Endothelial cell of umbilical vein (primary cell): Measurements from ENCODE around the gene CIAO1. TPM values are rescaled to one million over a fixed set of nuclear protein-coding genes. Genes with fewer than 3 reads are reported as not detected.

ENCODE experiments used
- BruUV-seq: library from RNA; stranded (reverse); fragments of 400-500 nt; replicated peaks from 2 replicates; lab custom pipeline; 2021; lab: Mats Ljungman, UMichigan
- CTCF ChIA-PET: fragments of 300-600, 350-600 bp; sonication (Branson Sonifier 250); formaldehyde crosslinking; loops from one replicate; lab custom pipeline; 2021; ENCODE audit warnings: antibody characterized with exemption, inconsistent platforms; lab: Charles Lee
- POLR2A ChIA-PET: fragments of 300-600, 350-600 bp; sonication (Branson Sonifier 250); formaldehyde crosslinking; loops from one replicate; lab custom pipeline; 2021; ENCODE audit warnings: antibody characterized with exemption, inconsistent platforms; lab: Charles Lee
- DNase-seq: peaks from one replicate; pipeline ENCODE4 v3.0.0-alpha.2; 2011; ENCODE audit warnings: low read depth, low spot score
- FAIRE-seq: peaks from 2 replicates; lab custom pipeline; 2011; peaks lifted over from hg19 to GRCh38; lab: Jason Lieb, UNC
- H2AFZ ChIP-seq: 2 replicates; pipeline ENCODE4 v1.6.0; 2012; ENCODE audit warnings: low read depth, low read length, control low read depth, inconsistent platforms
- H3K27ac ChIP-seq: 2 replicates; pipeline ENCODE4 v1.5.1; 2011; ENCODE audit warnings: low read depth, mild to moderate bottlenecking, control low read depth, low read length, moderate library complexity; ENCODE audit not compliant: insufficient read depth
- H3K27me3 ChIP-seq, 2 experiments: 2 replicates each; pipeline versions ENCODE4 v1.6.0 to v1.6.1; 2011; ENCODE audit warnings: low read length in 2 of 2, mixed read lengths in 1 of 2; ENCODE audit not compliant: control insufficient read depth in 2 of 2, insufficient read depth in 2 of 2
- H3K36me3 ChIP-seq, 2 experiments: 2 replicates in 1 of 2; 3 replicates in 1 of 2; pipeline ENCODE4 v1.5.1; 2011; ENCODE audit warnings: low read length in 2 of 2, mild to moderate bottlenecking in 1 of 2, moderate library complexity in 1 of 2; ENCODE audit not compliant: control insufficient read depth in 2 of 2, insufficient read depth in 2 of 2; ENCODE audit errors: extremely low read depth in 1 of 2
- H3K4me1 ChIP-seq: 3 replicates; pipeline ENCODE4 v1.5.1; 2011; ENCODE audit warnings: mild to moderate bottlenecking, low read length; ENCODE audit not compliant: control insufficient read depth, insufficient read depth; ENCODE audit errors: extremely low read depth
- H3K4me2 ChIP-seq: 2 replicates; pipeline ENCODE4 v1.6.1; 2011; ENCODE audit warnings: low read length, control low read depth, mixed read lengths; ENCODE audit not compliant: insufficient read depth
- H3K4me3 ChIP-seq, 3 experiments: fragments of 200-600 bp in 1 of 3; sonication (generic), shearing (Covaris generic) in 1 of 3; replicated peaks in 1 of 3; 2 replicates each; pipeline ENCODE4 v1.5.1; 2011 to 2016; ENCODE audit warnings: control low read depth in 3 of 3, low read length in 3 of 3, mild to moderate bottlenecking in 2 of 3, inconsistent platforms in 1 of 3, low read depth in 1 of 3, moderate library complexity in 1 of 3; ENCODE audit not compliant: insufficient read depth in 1 of 3
- H3K79me2 ChIP-seq: 2 replicates; pipeline ENCODE4 v1.6.0; 2012; ENCODE audit warnings: low read length, inconsistent platforms; ENCODE audit not compliant: control insufficient read depth, insufficient read depth
- H3K9ac ChIP-seq: replicated peaks from 2 replicates; pipeline ENCODE3; 2011; ENCODE audit warnings: low read length, control low read depth; ENCODE audit not compliant: insufficient read depth; ENCODE audit errors: extremely low read depth
- H3K9me1 ChIP-seq: replicated peaks from 3 replicates; pipeline ENCODE4 v1.6.0; 2011; ENCODE audit warnings: mild to moderate bottlenecking, low read length; ENCODE audit not compliant: control insufficient read depth, insufficient read depth; ENCODE audit errors: extremely low read depth
- H3K9me3 ChIP-seq: replicated peaks from 2 replicates; pipeline ENCODE4 v1.5.1; 2012; ENCODE audit warnings: low read length, inconsistent platforms; ENCODE audit not compliant: control insufficient read depth, insufficient read depth
- H4K20me1 ChIP-seq: replicated peaks from 2 replicates; pipeline ENCODE3; 2011; ENCODE audit warnings: mild to moderate bottlenecking, low read length; ENCODE audit not compliant: control insufficient read depth, insufficient read depth; ENCODE audit errors: extremely low read depth
- JUN ChIP-seq: IDR thresholded peaks from 2 replicates; pipeline ENCODE4 v1.6.1; 2011; ENCODE audit warnings: borderline replicate concordance, low read depth; ENCODE audit not compliant: insufficient read length, insufficient read depth
- MYC ChIP-seq: IDR thresholded peaks from one replicate; pipeline ENCODE4 v1.6.1; 2011; ENCODE audit warnings: mild to moderate bottlenecking, low read depth, low read length
- POLR2AphosphoS5 ChIP-seq: IDR thresholded peaks from 2 replicates; pipeline ENCODE4 v1.6.1; 2012; ENCODE audit warnings: low read depth, mild to moderate bottlenecking, control low read depth, low read length, moderate library complexity; ENCODE audit not compliant: insufficient read depth
- dilution Hi-C: fragments of 300-500 bp; cut with MboI; formaldehyde crosslinking; loops from one replicate; pipeline ENCODE4 v1.15.0; 2019; ENCODE audit warnings: low sequenced_read_pairs; ENCODE audit not compliant: extremely low pct_ligation_motif_present
- intact Hi-C: fragments of 100-400 bp; cut with micrococcal nuclease; formaldehyde crosslinking; loops from one replicate; pipeline ENCODE4 v1.10.0; 2022
- polyA plus RNA-seq, 4 experiments: library from polyadenylated mRNA; depleted of rRNA in 3 of 4; stranded (reverse) in 3 of 4; unstranded in 1 of 4; fragments of >200 nt; gene quantifications; 2 replicates each; pipeline versions ENCODE4 v1.2.1 to v1.2.3, GENCODE V29; 2011 to 2012; ENCODE audit warnings: missing spikeins in 1 of 4
- total RNA-seq: library from RNA; stranded (reverse); gene quantifications from 2 replicates; pipeline ENCODE4 v1.2.3, GENCODE V29; 2021

CIAO1 gene
- total and polyA plus RNA-seq, 2 donors (not counting 3 experiments of a cell fraction or from before 2014, with no cell fraction given) = 70.7 to 119 TPM

GRCh38 chr2:96233436-96233835 is 32.6 kb upstream of the CIAO1 start:
- FAIRE-seq (no peak), DNase-seq (no peak)
- Histone ChIP-seq H3K27me3 (no peaks in the 10 kb centered on the region), H3K4me3 (no peak overlapping the region), H4K20me1 (no peaks in the 10 kb centered on the region), H3K9me1 (no peaks in the 10 kb centered on the region), H3K4me2 (no peak overlapping the region), H3K9ac (no peak overlapping the region), H3K36me3 (no peaks in the 10 kb centered on the region), H3K79me2 (no peaks in the 10 kb centered on the region), H3K4me1 (no peaks in the 10 kb centered on the region), H2AFZ (no peak overlapping the region), H3K9me3 (no peaks in the 10 kb centered on the region), H3K27ac (no peak overlapping the region)
- BruUV-seq = no TSS peak
- dilution Hi-C loops = no loop called here
- ChIA-PET POLR2A (no interaction called here), CTCF (interaction anchor here (1.1 to 1.5 kb wide), 2 partner anchors 11 to 31 kb away, joined by 4 to 5 read pairs; no protein-coding TSS in a partner anchor)
- intact Hi-C loops = no loop called here
- no peak for TF ChIP-seq JUN

- no peaks in the 10 kb centered on the region for H3K9me1 ChIP-seq
- no peak for DNase-seq
- no TSS peak for BruUV-seq
- H3K9me3 ChIP-seq = no peaks in the 10 kb centered on the region
- TF ChIP-seq POLR2AphosphoS5 = no peak
- no peak for TF ChIP-seq MYC
- no peak for TF ChIP-seq JUN
- intact Hi-C loops (no loop called here), dilution Hi-C loops (no loop called here)
- no peaks in the 10 kb centered on the region for H3K36me3 ChIP-seq
- H2AFZ ChIP-seq = no peak overlapping the region
- H3K79me2 ChIP-seq = no peaks in the 10 kb centered on the region
- no peak overlapping the region for H3K4me3 ChIP-seq
- peak; percentile 15 for FAIRE-seq
- no peaks in the 10 kb centered on the region for H3K27me3 ChIP-seq
- no peaks in the 10 kb centered on the region for H3K4me1 ChIP-seq
- ChIA-PET CTCF (interaction anchor here (1.1 to 1.5 kb wide), 2 partner anchors 11 to 31 kb away, joined by 4 to 5 read pairs; no protein-coding TSS in a partner anchor), POLR2A (no interaction called here)
- H4K20me1 ChIP-seq = no peaks in the 10 kb centered on the region
- no peak overlapping the region for H3K27ac ChIP-seq
- H3K9ac ChIP-seq = no peak overlapping the region
- no peak overlapping the region for H3K4me2 ChIP-seq
Observed at GRCh38 chr2:96233880-96234316, 32.1 kb upstream of the CIAO1 start.
